Vagina (tissue), 2 donors: ENCODE measurements around the gene PRR5L. TPM values are rescaled to one million over a fixed set of nuclear protein-coding genes. Genes with fewer than 3 reads are reported as not detected.

ENCODE experiments used
- DNase-seq, 2 donors: peaks; one replicate each; pipeline ENCODE4 v3.0.0-alpha.2; 2017; ENCODE audit errors: extremely low spot score in 2 of 2
- H3K27ac ChIP-seq: fragments of 200-600 bp; sonication (generic); one replicate; pipeline ENCODE4 v1.5.1; 2019
- H3K27me3 ChIP-seq: fragments of 200-600 bp; sonication (generic); one replicate; pipeline ENCODE4 v1.5.1; 2019
- H3K36me3 ChIP-seq, 2 donors: fragments of 200-600 bp; sonication (generic); one replicate each; pipeline ENCODE4 v1.5.1; 2017 to 2019
- H3K4me1 ChIP-seq: fragments of 200-600 bp; sonication (generic); one replicate; pipeline ENCODE4 v1.5.1; 2019
- H3K4me3 ChIP-seq, 2 donors: fragments of 200-600 bp; sonication (generic); 1 replicate in 1 of 2; 2 replicates in 1 of 2; pipeline ENCODE4 v1.5.1; 2016 to 2019
- H3K9me3 ChIP-seq: fragments of 200-600 bp; sonication (generic); one replicate; pipeline ENCODE4 v1.5.1; 2019
- POLR2A ChIP-seq, 2 donors: fragments of 450-650 bp; IDR thresholded peaks; one replicate each; pipeline ENCODE4 v1.6.1; 2017; ENCODE audit warnings: antibody characterized with exemption in 2 of 2, mild to moderate bottlenecking in 2 of 2, moderate library complexity in 2 of 2
- POLR2AphosphoS5 ChIP-seq, 2 donors: sonication (generic); formaldehyde crosslinking; IDR thresholded peaks; one replicate each; pipeline ENCODE4 v1.9.0; 2017; ENCODE audit warnings: antibody characterized with exemption in 2 of 2, mild to moderate bottlenecking in 2 of 2, low read depth in 1 of 2; ENCODE audit not compliant: insufficient read depth in 1 of 2
- intact Hi-C: fragments of 100-400 bp; cut with DNase I; formaldehyde crosslinking; loops from one replicate; pipeline ENCODE4 v1.15.1; 2023
- total RNA-seq: library from RNA; depleted of rRNA; stranded (reverse); fragments of >200 nt; gene quantifications from one replicate; pipeline ENCODE4 v1.2.3, GENCODE V29; 2016
- TF ChIP-seq, protein P1 (sequence below), 3 experiments: fragments of 450-650 bp in 2 of 3; fragments of 200-600 bp in 1 of 3; sonication (generic) in 1 of 3; IDR thresholded peaks; one replicate each; pipeline ENCODE4 v1.5.1; 2017 to 2019; ENCODE audit warnings: antibody characterized with exemption in 3 of 3, mild to moderate bottlenecking in 2 of 3, moderate library complexity in 2 of 3

PRR5L gene
- total RNA-seq, result 27.5 TPM

DNA sequence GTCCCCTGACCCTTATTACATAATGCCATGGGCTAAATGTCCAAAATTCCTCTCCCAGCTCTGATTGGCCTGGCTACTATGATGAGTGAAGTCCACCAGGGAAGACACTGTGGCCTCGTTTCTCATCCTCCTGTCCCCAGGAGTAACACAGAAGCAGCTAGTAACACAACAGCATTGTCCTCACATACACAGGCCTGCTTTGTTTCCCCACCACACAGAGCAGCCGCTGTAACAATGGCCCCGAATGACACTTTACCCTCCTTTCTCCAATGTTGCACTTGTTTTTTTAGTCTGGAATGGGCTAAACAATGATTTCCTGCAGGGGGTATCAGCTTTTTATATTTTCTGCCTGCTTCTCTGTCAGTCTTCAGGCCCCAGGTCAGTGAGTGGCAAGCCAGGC lies at the start of gene PRR5L:
PRR5L (plus strand) TSS at position 363 of the 400 bp plus-strand sequence. CDS start 104,834 bp downstream, outside the sequence.
- no peak within 1 kb of the TSS for H3K27ac ChIP-seq
- no peaks in the 10 kb centered on the region for H3K9me3 ChIP-seq
- H3K4me3 ChIP-seq, result no peak within 1 kb of the TSS
- no peaks in the 10 kb centered on the region for H3K27me3 ChIP-seq
- H3K4me1 ChIP-seq, result peaks cover 12% of the 10 kb centered on the region
- H3K36me3 ChIP-seq, result no peaks in the 10 kb centered on the region
- intact Hi-C loops, result no loop called here
- TF ChIP-seq POLR2A (IDR thresholded peaks at IDR 0.05) (no peak), POLR2AphosphoS5 (IDR thresholded peaks at IDR 0.05; ENCODE audit: insufficient read depth in 1 of 2, low read depth in 1 of 2) (no peak)
- TF ChIP-seq, protein P1, sequence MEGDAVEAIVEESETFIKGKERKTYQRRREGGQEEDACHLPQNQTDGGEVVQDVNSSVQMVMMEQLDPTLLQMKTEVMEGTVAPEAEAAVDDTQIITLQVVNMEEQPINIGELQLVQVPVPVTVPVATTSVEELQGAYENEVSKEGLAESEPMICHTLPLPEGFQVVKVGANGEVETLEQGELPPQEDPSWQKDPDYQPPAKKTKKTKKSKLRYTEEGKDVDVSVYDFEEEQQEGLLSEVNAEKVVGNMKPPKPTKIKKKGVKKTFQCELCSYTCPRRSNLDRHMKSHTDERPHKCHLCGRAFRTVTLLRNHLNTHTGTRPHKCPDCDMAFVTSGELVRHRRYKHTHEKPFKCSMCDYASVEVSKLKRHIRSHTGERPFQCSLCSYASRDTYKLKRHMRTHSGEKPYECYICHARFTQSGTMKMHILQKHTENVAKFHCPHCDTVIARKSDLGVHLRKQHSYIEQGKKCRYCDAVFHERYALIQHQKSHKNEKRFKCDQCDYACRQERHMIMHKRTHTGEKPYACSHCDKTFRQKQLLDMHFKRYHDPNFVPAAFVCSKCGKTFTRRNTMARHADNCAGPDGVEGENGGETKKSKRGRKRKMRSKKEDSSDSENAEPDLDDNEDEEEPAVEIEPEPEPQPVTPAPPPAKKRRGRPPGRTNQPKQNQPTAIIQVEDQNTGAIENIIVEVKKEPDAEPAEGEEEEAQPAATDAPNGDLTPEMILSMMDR (IDR thresholded peaks at IDR 0.05), result no peak
- DNase-seq, result no peak

GRCh38 chr11:36247493-36247892 lies 48.6 kb upstream of the PRR5L start:
- Histone ChIP-seq H3K27me3 (no peaks in the 10 kb centered on the region), H3K9me3 (no peaks in the 10 kb centered on the region), H3K4me3 (no peak overlapping the region), H3K4me1 (no peaks in the 10 kb centered on the region), H3K27ac (no peak overlapping the region), H3K36me3 (no peaks in the 10 kb centered on the region)
- DNase-seq, result no peak
- intact Hi-C loops, result no loop called here
- TF ChIP-seq POLR2A (IDR thresholded peaks at IDR 0.05), result no peak
- TF ChIP-seq, protein P1 (IDR thresholded peaks at IDR 0.05), result no peak
- TF ChIP-seq POLR2AphosphoS5 (IDR thresholded peaks at IDR 0.05; ENCODE audit: insufficient read depth in 1 of 2, low read depth in 1 of 2), result no peak

DNA sequence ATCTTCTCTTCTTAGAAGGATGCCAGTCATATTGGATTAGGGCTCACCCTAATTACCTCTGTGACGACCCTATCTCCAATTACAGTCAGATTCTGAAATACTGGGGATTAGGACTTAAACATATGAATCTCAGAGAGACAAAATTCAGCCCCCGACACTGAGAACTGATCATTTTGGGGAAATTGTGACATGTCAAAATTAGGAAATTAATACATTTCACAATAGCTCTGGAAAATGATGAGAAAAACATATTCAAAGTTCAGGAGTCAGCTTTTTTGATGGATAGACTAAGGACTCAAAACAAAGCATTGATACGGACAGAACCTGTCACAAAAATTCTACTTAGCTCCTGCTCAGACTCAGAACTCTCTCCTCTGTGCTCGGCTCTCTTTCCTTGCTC lies 47.7 kb upstream of the PRR5L start:
- Histone ChIP-seq H3K36me3 (no peaks in the 10 kb centered on the region), H3K27ac (no peak overlapping the region), H3K9me3 (no peaks in the 10 kb centered on the region), H3K27me3 (no peaks in the 10 kb centered on the region), H3K4me3 (no peak overlapping the region), H3K4me1 (no peaks in the 10 kb centered on the region)
- DNase-seq, result no peak
- no peak for TF ChIP-seq POLR2AphosphoS5 (IDR thresholded peaks at IDR 0.05; ENCODE audit: insufficient read depth in 1 of 2, low read depth in 1 of 2)
- no peak for TF ChIP-seq POLR2A (IDR thresholded peaks at IDR 0.05)
- TF ChIP-seq, protein P1 (IDR thresholded peaks at IDR 0.05), result no peak
- intact Hi-C loops, result no loop called here

GRCh38 chr11:36249246-36249645 lies 46.8 kb upstream of the PRR5L start:
- Histone ChIP-seq H3K4me1 (no peaks in the 10 kb centered on the region), H3K9me3 (no peaks in the 10 kb centered on the region), H3K27me3 (no peaks in the 10 kb centered on the region), H3K27ac (no peak overlapping the region), H3K4me3 (no peak overlapping the region), H3K36me3 (no peaks in the 10 kb centered on the region)
- DNase-seq, result no peak
- intact Hi-C loops, result no loop called here
- TF ChIP-seq POLR2A (IDR thresholded peaks at IDR 0.05), result no peak
- TF ChIP-seq, protein P1 (IDR thresholded peaks at IDR 0.05), result no peak
- TF ChIP-seq POLR2AphosphoS5 (IDR thresholded peaks at IDR 0.05; ENCODE audit: insufficient read depth in 1 of 2, low read depth in 1 of 2), result no peak

DNA sequence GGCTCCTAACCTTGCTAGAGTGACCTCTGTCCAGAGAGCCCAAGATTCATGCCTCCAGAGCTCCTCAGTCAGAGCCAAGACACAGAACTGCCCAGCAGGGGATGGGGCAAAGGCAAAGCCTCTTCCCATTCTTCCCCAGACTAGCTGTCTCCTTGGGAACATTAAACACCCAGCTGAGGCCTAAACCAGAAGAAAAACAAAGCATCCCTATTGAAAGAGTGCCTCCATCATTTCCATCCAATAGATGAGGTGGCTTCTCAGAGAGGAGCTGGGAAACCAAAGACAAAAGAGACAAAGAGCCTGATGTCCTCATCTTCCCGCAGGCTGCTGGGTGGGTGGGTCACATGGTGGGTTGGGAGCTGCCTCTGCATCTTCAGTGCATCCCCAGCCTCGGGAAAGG lies 44.3 kb upstream of the PRR5L start:
- Histone ChIP-seq H3K27ac (no peak overlapping the region), H3K36me3 (no peaks in the 10 kb centered on the region), H3K4me1 (no peaks in the 10 kb centered on the region), H3K27me3 (no peaks in the 10 kb centered on the region), H3K9me3 (no peaks in the 10 kb centered on the region), H3K4me3 (no peak overlapping the region)
- TF ChIP-seq POLR2AphosphoS5 (IDR thresholded peaks at IDR 0.05; ENCODE audit: insufficient read depth in 1 of 2, low read depth in 1 of 2) (no peak), POLR2A (IDR thresholded peaks at IDR 0.05) (no peak)
- TF ChIP-seq, protein P1 (IDR thresholded peaks at IDR 0.05), result no peak
- intact Hi-C loops, result no loop called here
- no peak for DNase-seq
